Fibroblast of the conjunctiva (primary cell): ENCODE measurements around the gene CDY2A.
"Not testable (repeated sequence)": the region's sequence is repeated elsewhere in the genome, so short reads cannot be mapped to it uniquely, and the experiment has no call there.

Experiments used
- DNase-seq: peaks from one replicate; pipeline ENCODE4 v3.0.0-alpha.2; 2010; ENCODE audit warnings: low read depth

CDY2A gene, protein sequence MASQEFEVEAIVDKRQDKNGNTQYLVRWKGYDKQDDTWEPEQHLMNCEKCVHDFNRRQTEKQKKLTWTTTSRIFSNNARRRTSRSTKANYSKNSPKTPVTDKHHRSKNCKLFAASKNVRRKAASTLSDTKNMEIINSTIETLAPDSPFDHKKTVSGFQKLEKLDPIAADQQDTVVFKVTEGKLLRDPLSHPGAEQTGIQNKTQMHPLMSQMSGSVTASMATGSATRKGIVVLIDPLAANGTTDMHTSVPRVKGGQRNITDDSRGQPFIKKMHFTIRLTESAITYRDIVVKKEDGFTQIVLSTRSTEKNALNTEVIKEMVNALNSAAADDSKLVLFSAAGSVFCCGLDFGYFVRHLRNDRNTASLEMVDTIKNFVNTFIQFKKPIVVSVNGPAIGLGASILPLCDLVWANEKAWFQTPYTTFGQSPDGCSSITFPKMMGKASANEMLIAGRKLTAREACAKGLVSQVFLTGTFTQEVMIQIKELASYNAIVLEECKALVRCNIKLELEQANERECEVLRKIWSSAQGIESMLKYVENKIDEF

DNA sequence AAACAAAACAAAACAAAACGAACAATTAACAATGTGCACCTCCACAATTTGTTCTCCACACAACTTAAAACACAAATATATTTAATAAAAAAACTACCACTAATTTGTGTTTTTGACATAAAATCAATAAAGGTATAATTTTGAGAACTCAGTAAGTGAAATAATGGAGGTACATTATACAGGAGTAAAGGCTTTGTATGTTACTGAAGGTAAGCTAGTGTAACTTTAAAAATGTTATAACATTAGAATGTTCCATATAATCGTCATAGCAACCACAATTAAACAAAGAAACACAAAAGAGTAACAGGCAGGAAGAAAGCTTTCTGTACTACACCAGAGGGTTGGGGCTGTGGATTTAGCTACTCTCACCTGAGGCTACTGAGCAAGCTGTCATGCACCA is at the start of gene CDY2A:
TSS of gene CDY2A (plus strand) at position 301 of the 400 bp plus-strand sequence. CDS start 328 bp downstream, outside the sequence.
- not testable (repeated sequence) for DNase-seq

DNA sequence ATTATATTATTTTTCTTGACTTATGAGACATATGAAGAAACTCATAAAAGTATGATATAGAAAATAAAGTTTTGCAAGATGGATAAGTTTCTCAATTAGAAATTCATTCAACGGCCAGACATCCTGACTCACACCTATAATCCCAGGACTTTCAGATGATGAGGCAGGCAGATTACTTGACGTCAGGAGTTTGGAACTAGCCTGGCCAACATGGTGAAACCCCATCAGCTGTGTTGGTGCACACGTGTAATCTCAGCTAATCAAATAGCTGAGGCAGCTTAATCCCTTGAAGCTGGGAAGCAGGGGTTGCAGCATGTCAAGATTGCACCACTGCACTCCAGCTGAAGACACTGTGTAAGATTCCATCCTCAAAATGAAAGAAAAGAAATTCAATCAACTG is 28.0 kb upstream of the CDY2A start:
- DNase-seq, result not testable (repeated sequence)

DNA sequence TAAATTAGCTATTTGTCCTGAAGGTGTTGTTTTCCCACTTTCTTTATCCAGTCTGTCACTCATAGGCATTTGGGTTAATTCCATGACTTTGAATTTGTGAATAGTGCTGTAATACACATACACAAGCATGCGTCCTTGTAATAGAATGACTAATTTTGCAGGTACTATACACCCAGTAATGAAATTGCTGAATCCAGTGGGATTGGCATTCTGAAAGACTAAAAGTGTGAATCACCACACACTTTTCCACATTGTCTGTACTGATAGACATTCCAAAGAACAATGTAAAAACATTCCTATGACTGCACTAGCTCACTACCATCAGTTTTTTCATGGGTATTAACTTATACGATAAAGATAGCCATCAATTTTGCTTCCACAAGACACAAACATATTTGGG is 27.3 kb upstream of the CDY2A start:
- not testable (repeated sequence) for DNase-seq

DNA sequence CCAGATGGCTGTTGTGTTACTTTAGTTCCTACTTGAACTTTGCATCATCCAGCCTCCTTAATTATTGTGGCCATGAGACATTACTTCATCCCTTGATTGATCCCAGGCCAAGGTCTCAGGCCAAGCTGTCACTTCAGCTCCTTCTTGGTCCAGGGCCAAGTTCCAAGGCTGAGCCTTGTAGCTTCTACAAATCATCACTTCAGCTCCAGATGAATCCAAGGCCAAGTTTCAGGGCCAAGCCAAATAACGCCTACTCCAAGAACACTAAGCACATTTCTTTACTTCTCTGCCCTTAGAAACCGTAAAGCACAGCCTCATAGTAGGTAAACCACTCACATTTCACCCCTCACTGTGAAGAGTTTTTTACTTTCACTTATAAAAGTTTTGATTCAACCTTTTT is 1.7 kb upstream of the CDY2A start:
- DNase-seq, result not testable (repeated sequence)

DNA sequence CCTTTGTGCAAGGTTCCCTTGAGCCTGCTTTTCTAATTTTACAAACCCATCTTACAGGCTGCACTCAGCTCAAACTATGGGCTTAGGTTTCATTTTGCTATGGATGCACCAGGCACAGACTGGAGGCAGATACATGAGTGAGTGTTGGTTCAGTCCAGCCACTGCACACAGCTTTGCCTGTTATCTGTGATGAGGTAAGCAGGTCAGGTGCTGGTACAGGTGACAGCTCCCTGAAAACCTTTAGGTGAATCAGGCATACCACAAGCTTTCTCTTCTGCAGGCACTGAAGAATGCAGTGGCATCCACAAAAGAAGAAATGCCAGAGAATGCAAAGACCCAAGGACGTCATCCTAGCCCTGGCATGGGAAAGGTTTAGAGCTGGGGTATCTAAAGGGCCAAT is 3.3 kb downstream of the CDY2A start:
- DNase-seq, result not testable (repeated sequence)

DNA sequence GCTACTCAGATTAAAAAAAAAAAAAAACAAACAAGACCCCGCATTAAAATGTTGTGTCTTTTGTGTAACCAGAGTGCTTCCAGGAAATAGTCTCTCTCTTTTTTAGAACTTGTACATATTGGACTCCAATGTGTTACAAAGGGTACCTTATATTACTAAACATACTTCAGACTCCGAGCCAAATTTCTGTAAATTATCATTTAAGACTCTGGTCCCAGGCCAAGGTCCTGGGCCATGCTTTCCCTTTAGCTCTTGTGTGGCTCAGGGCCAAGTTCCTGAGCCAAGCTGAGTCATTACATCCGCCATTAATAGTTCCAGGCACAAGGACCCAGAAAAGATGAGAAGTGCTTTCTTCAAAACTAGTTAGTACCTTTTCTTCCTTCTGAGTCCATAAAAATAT is 4.6 kb downstream of the CDY2A start:
- not testable (repeated sequence) for DNase-seq

DNA sequence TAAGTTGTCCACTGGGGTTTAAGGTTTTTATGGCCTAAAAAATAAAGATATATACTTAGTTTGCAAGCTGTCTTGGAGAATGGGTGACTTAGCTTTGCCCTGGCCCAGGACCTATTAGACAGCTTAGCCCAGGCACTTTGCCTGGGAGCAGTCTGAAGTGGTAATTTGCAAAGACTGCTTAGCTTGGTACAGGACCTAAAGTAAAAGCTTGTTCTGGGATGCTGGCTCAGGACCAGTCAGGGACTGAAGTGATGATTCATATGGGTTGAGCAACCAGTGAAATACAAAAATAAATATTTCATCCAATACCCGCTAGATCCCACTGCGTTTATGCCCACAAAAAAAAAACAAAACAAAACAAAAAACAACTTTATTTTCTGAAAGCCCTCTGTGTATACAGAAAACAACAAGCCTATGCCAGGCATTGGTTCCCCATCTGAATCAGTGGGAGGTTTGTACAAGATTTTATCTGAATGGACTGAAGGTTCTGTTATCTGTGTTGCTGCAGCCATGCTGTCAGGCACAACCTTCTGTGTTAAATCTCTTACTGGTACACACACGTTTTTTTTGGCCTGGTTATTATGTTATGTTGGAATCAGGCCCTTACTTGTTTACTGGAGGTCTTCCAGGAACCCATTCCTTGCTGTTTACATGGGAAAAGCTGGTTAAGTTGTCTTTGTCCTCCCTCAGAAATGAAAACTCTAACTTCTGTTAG is 8.7 kb downstream of the CDY2A start:
- not testable (repeated sequence) for DNase-seq

DNA sequence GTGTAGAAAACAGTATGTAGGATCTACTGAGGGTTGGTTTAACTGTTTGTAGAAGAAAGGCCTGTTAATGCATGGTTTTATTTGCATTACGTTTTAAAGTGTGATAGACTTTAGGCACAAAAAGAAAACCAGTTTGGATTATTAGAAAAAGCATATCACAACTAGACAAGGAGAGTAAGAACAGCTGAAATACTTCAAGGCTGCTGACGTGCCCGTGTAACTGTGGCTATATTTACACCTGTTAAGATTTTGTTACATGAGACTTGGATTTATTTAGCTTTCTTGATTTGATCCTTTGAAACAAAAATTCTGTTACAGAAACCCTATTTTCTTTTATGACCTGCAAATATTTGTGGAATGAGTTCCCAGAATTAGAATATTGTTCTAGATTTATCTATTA is 9.3 kb downstream of the CDY2A start:
- not testable (repeated sequence) for DNase-seq

DNA sequence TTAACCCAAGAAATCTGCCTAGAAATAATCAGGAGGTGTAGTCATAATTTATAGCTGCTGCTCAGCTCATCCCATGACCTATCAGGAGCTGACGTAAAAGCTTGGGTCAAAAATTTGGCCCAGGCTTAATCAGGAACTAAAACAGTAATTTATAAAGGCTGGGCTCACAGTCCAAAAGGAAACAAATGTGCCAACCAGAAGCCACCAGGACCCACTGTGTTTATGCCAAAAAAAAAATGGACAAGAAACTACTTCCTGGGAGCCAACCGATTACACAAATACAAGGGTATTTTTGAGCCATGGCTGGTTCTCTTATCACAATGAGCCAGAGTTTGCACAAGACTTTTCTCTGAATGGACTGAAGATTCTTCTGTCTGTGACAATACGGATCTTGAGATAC is 19.4 kb downstream of the CDY2A start:
- not testable (repeated sequence) for DNase-seq

DNA sequence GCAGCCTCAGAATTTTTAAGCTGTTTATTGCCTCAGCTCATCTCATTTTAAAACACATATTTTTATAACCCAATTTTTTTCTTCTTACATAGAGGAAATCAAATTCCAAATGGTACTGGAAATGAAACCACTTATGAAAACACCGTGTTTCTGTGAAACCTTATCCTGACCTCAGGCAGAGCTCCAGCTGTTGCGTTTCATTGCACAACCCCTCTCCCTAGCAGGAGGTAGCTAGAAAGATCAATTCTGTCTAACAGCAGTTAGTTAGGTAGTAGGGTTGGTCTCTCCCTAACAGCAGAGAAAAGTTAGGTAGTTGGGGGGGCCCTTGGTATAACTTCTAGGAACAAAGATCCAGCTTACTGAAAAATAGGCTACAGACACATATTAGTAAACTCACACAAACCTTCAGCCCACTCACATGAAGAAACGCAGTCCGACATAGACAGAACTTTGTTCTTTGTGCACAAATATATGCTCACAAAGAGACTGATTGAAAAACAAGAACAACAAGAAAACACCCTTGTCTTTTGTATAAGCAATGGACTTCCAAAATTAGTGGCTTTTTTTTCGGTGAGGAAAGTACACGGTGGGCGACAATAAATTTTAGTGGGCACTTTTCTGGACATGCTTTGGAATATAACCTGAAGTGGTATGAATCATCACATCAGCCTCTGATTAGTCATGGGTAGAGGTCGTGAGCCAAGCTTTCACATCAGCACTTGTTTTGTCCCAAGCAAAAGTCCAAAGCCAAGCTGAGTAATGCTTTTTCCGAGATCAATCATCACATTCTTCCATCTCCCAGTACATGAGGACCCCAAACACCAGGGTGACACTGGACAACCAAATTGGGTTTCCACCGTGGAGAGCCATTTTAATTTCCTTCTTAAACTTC is 22.8 kb downstream of the CDY2A start:
- not testable (repeated sequence) for DNase-seq

DNA sequence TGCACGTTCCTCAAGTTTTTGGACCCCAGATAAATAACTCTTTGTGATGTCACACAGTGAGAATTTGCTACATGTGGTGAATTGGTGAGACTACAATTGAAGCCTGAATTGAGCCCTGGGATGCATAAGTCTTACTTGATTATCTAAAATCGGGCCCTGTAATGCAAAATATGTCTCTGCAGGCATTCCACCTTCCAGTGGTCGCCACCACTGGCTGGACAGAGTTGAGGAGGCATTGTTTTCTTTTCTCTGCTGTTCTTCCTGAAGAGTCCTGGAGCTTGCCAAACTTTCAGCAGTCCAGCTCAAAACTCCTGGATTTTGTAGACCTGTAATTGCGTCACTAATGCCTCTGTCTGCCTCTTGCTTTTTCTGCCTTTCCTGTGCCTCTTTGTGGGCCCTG is 23.5 kb downstream of the CDY2A start:
- not testable (repeated sequence) for DNase-seq

DNA sequence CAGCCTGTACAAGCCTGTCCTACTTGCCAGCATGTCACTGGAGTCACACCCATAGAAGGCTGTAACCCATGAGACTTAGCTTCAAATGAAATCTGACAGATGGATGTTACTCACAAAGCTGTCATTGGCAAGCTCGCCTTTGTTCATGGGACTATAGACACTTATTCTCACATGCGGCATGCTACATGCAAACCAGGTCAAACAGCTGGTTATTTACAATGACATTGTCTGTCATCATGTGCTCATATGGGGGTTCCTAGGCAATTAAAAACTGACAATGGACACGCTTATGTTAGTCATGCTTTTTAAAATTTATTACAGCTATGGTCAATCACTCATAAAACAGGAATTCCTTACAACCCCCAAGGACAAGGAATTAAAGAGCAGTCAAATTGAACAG is 30.9 kb downstream of the CDY2A start:
- DNase-seq, result not testable (repeated sequence)

DNA sequence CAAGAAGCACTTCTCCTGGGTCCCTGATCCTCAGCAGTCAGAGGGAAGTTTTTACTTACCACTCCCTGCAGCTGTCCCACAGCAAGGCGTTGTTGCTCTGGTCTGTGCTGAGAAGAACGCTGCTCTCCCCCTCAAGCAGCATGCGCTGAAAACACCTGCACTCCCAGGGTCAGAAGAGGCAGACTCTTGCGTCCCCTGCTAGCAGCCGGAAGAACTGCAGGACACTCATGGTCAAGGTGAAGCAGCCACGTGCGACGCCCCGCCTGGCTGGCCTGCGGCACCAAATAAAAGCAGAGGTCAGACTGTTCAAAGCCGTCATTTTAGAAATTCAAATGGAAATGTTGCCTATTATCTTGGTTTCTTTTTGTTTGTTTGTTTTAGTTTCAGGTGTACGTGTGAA is 47.9 kb downstream of the CDY2A start:
- not testable (repeated sequence) for DNase-seq
